ENCODE data around the gene SP3. TPM values are rescaled to one million over a fixed set of nuclear protein-coding genes. Genes with fewer than 3 reads are reported as not detected.

The SP3 gene
- total and polyA plus RNA-seq, 2 experiments from 2014 or later = 24.1 to 110 TPM

- no peak for TF ChIP-seq ZNF462 (CRISPR knock-in tag; IDR thresholded peaks at IDR 0.05)
- TF ChIP-seq NANOG (IDR thresholded peaks at IDR 0.05; ENCODE audit: borderline replicate concordance) = no peak
Observed at GRCh38 chr2:173972636-173973035, 7.5 kb upstream of the SP3 start (continued).

DNA sequence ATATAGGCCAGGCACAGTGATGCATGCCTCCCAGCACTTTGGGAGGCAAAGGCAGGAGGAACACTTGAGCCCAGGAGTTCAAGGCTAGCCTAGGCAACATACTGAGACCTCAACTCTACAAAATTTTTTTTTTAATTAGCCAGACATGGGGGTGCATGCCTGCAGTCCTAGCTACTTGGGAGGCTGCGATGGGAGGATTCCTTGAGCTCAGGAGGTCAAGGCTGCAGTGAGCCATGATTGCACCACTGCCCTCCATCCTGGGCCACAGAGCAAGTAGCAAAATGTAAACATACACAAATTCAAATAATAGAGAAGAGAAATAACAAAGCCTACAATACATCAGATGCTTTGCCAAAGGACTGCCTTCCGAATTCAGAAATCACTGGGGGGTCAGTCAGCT lies 7.0 kb upstream of the SP3 start:
- Histone ChIP-seq H3K4me3 (no peak overlapping the region), H2AFZ (no peak overlapping the region; the same call in 1 of the 2 replicates), H3K4me1 (ENCODE audit: insufficient read depth) (peaks cover 9% of the 10 kb centered on the region), H3K4me2 (no peak overlapping the region), H3K79me2 (replicated peaks; ENCODE audit: insufficient read depth) (peaks cover 2% of the 10 kb centered on the region; the same call in 1 of the 2 replicates), H3F3A (replicated peaks; ENCODE audit: low read depth) (no peaks in the 10 kb centered on the region), H3K27me3 (ENCODE audit: insufficient read depth) (no peaks in the 10 kb centered on the region), H3K9me2 (ENCODE audit: insufficient read depth) (no peaks in the 10 kb centered on the region), H4K20me1 (replicated peaks; ENCODE audit: insufficient read depth) (no peaks in the 10 kb centered on the region), H3K27ac (ENCODE audit: low read depth) (no peak overlapping the region), H3K36me3 (ENCODE audit: insufficient read depth) (no peaks in the 10 kb centered on the region)
- no peak overlapping the region for H3K4me3 Mint-ChIP-seq
- ATAC-seq (no peak), DNase-seq (ENCODE audit: low spot score) (no peak)
- no peak overlapping the region for H3K27ac Mint-ChIP-seq
- no peaks in the 10 kb centered on the region for H3K36me3 Mint-ChIP-seq (ENCODE audit: low read depth)
- H3K9me3 Mint-ChIP-seq = no peaks in the 10 kb centered on the region
- H3K27me3 Mint-ChIP-seq (ENCODE audit: insufficient read depth, low read depth, poor library complexity) = peaks cover 2% of the 10 kb centered on the region
- peaks cover 27% of the 10 kb centered on the region for H3K4me1 Mint-ChIP-seq
- no peak for TF ChIP-seq ZNF114 (CRISPR knock-in tag; IDR thresholded peaks at IDR 0.05)
- TF ChIP-seq, protein P1, sequence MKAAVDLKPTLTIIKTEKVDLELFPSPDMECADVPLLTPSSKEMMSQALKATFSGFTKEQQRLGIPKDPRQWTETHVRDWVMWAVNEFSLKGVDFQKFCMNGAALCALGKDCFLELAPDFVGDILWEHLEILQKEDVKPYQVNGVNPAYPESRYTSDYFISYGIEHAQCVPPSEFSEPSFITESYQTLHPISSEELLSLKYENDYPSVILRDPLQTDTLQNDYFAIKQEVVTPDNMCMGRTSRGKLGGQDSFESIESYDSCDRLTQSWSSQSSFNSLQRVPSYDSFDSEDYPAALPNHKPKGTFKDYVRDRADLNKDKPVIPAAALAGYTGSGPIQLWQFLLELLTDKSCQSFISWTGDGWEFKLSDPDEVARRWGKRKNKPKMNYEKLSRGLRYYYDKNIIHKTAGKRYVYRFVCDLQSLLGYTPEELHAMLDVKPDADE (IDR thresholded peaks at IDR 0.05) = no peak
- TF ChIP-seq CREB1 (CRISPR knock-in tag; IDR thresholded peaks at IDR 0.05; ENCODE audit: low read depth) = no peak
- no peak for TF ChIP-seq CTCF (conservative IDR thresholded peaks at IDR 0.05; ENCODE audit: low read depth in 2 of 2)
- no peak for TF ChIP-seq JUNB (IDR thresholded peaks at IDR 0.05; ENCODE audit: unreplicated experiment)
- no peak for TF ChIP-seq ZNF331 (CRISPR knock-in tag; IDR thresholded peaks at IDR 0.05; ENCODE audit: low read depth)
- no peak for TF ChIP-seq NANOG (IDR thresholded peaks at IDR 0.05; ENCODE audit: borderline replicate concordance)
- no peak for TF ChIP-seq REST (IDR thresholded peaks at IDR 0.05; ENCODE audit: unreplicated experiment)
- TF ChIP-seq EZH2phosphoT487 (IDR thresholded peaks at IDR 0.05; ENCODE audit: unreplicated experiment) = no peak

All from GM23338 (cell line).